Psoas muscle (tissue), 8 donors: ENCODE results near the gene ST3GAL2. TPM values are rescaled to one million over a fixed set of nuclear protein-coding genes. Genes with fewer than 3 reads are reported as not detected.

Experiments
- ATAC-seq, 4 donors: fragments of 200-7000 bp; cut with Tn5 transposase; one replicate each; pipeline ENCODE4 v1.9.1; 2020; ENCODE audit warnings: moderate library complexity in 3 of 4, mild to moderate bottlenecking in 2 of 4
- DNase-seq, 2 donors: peaks; one replicate each; pipeline ENCODE4 v3.0.0-alpha.2; 2020
- H3K27ac ChIP-seq: fragments of 200-600 bp; one replicate; pipeline ENCODE4 v1.8.0; 2022
- H3K27me3 ChIP-seq, 3 donors: fragments of 200-600 bp in 1 of 3; one replicate each; pipeline versions ENCODE4 v1.6.1 to v1.8.0; 2013 to 2022; ENCODE audit warnings: low read length in 2 of 3, mild to moderate bottlenecking in 2 of 3, moderate library complexity in 1 of 3; ENCODE audit not compliant: insufficient read depth in 3 of 3
- H3K36me3 ChIP-seq, 2 donors: fragments of 200-600 bp in 1 of 2; one replicate each; pipeline versions ENCODE4 v1.6.1 to v1.8.0; 2013 to 2022; ENCODE audit warnings: low read depth in 1 of 2, mild to moderate bottlenecking in 1 of 2, moderate library complexity in 1 of 2; ENCODE audit not compliant: insufficient read depth in 1 of 2
- H3K4me1 ChIP-seq: fragments of 200-600 bp; one replicate; pipeline ENCODE4 v1.8.0; 2022
- H3K4me3 ChIP-seq: fragments of 200-600 bp; one replicate; pipeline ENCODE4 v1.8.0; 2022; ENCODE audit warnings: mild to moderate bottlenecking
- H3K9me3 ChIP-seq: fragments of 200-600 bp; one replicate; pipeline ENCODE4 v1.8.0; 2022
- CTCF ChIP-seq: fragments of 200-600 bp; IDR thresholded peaks from one replicate; pipeline ENCODE4 v1.8.0; 2022; ENCODE audit warnings: antibody characterized with exemption
- WGBS, 3 donors: extraction: QIAGEN DNeasy Blood & Tissue Kit; methylation state at CpG; one replicate each; pipeline versions ENCODE4 v1.1.6 to v1.1.7; 2013; 5-methylcytosine and 5-hydroxymethylcytosine counted together
- intact Hi-C, 2 donors: fragments of 100-400 bp; cut with DNase I; formaldehyde crosslinking; loops; one replicate each; pipeline versions ENCODE4 v1.11.0 to v1.14.2; 2022
- long read RNA-seq, 2 donors: library from polyadenylated mRNA; unstranded; transcript quantifications; one replicate each; pipeline ENCODE4 v2.0.0, GENCODE V29; 2021
- polyA plus RNA-seq, 3 donors: library from polyadenylated mRNA; stranded (reverse); fragments of 200-250 nt; gene quantifications; one replicate each; pipeline ENCODE4 v1.2.3, GENCODE V29; 2013
- total RNA-seq, 4 donors: library from RNA; stranded (reverse); fragmentation: NEBNext Ultra II Directional in 2 of 4; extraction: Animal tissue kit (Norgen Biotek cat#: 25700) in 2 of 4; gene quantifications; one replicate each; pipeline versions ENCODE4 v1.2.1 to v1.2.4, GENCODE V29; 2021 to 2023
- donor health status: healthy with polysubstance abuse.
- donor health status: DM: no; HTN: no; CAD: no; lungs with moderate emphysema.
- donor health status: Bipolar disorder and iron deficiency.
- donor health status: healthy.
- donor health status: DM: yes; HTN: yes; CAD: no.
- donor health status: DM: no; HTN: no; CAD: no.
- donor health status: DM: no; HTN: no; CAD: no.
- donor health status: DM: yes; HTN: yes; CAD: no.

ST3GAL2 gene, protein sequence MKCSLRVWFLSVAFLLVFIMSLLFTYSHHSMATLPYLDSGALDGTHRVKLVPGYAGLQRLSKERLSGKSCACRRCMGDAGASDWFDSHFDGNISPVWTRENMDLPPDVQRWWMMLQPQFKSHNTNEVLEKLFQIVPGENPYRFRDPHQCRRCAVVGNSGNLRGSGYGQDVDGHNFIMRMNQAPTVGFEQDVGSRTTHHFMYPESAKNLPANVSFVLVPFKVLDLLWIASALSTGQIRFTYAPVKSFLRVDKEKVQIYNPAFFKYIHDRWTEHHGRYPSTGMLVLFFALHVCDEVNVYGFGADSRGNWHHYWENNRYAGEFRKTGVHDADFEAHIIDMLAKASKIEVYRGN
- 10 to 100 TPM; 16.8 to 33.0 (median 22.6) TPM for total RNA-seq
- polyA plus RNA-seq = 10 to 100 TPM in 1 of 3 donors, 1 to 10 TPM in 2; 7.0 to 19.8 (median 8.9) TPM
- long read RNA-seq, donor 1, full-length matches to known transcripts = 8 of 16 reads
- long read RNA-seq, donor 1, partial matches to known transcripts = 0 of 16 reads
- long read RNA-seq, donor 1, other reads (novel, unspliced or antisense) = 8 of 16 reads
- long read RNA-seq, donor 2, full-length matches to known transcripts = 24 of 60 reads
- long read RNA-seq, donor 2, partial matches to known transcripts = 2 of 60 reads
- long read RNA-seq, donor 2, other reads (novel, unspliced or antisense) = 34 of 60 reads

GRCh38 chr16:70438969-70439862 lies at the start of gene ST3GAL2:
Gene ST3GAL2, minus strand, starts transcription at chr16:70439100. Its CDS starts 40,570 bp downstream, at chr16:70398530.
- intact Hi-C loops = loop anchor here in 1 of 2 donors (2.0 to 5.0 kb wide), 2 partner anchors 16 to 57 kb away; partner anchors contain the start of gene FCSK
- peaks cover 37% of the 10 kb centered on the region for H3K4me1 ChIP-seq
- H3K27me3 ChIP-seq = no peaks in the 10 kb centered on the region
- H3K27ac ChIP-seq = peak within 1 kb of the TSS; percentile 77
- ATAC-seq (peak; percentile 97 to 98 (median 98)), DNase-seq (peak; percentile 95 to 98)
- peak within 1 kb of the TSS; percentile 91 for H3K4me3 ChIP-seq
- WGBS, 3 donors = 1 to 3% (median 1%) methylated on average over 38 to 84 of the region's 86 CpGs
- no peak for TF ChIP-seq CTCF
- H3K9me3 ChIP-seq = no peaks in the 10 kb centered on the region
- no peaks in the 10 kb centered on the region for H3K36me3 ChIP-seq

GRCh38 chr16:70484867-70485266 lies 46.0 kb upstream of the ST3GAL2 start:
- ATAC-seq (no peak), DNase-seq (no peak)
- 90 to 98% (median 94%) methylated on average over 2 of the region's 2 CpGs for WGBS, 3 donors
- peaks cover 2 to 92% of the 10 kb centered on the region in 2 donors for H3K36me3 ChIP-seq
- TF ChIP-seq CTCF = no peak
- H3K27ac ChIP-seq = no peak overlapping the region
- no peaks in the 10 kb centered on the region for H3K9me3 ChIP-seq
- H3K27me3 ChIP-seq = no peaks in the 10 kb centered on the region
- intact Hi-C loops = no loop called here
- no peak overlapping the region for H3K4me3 ChIP-seq
- H3K4me1 ChIP-seq = peaks cover 8% of the 10 kb centered on the region

DNA sequence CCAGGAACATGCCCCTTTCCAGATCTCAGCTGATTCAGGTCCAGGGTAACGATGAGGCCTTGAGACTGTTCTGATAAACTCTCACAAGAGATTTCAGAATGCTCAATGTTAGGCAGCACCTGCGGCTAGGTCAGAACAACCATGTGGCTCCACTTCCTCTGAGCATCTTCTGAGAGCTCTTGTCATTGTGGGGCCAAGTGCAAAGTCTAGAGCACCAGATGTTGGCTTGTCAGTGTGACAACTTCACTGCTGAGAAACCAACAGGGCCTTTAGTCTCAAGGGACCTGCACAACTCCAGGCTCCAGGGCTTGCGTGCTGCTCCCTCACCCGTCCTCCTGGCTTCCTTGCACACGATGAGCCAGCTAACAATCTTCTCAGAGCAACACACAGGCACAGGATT lies 44.5 kb upstream of the ST3GAL2 start:
- H3K4me1 ChIP-seq = peaks cover 5% of the 10 kb centered on the region
- ATAC-seq = no peak
- no peak overlapping the region for H3K27ac ChIP-seq
- no peak for DNase-seq
- WGBS, 3 donors = 83 to 93% (median 85%) methylated on average over 5 of the region's 5 CpGs
- peaks cover 2 to 93% of the 10 kb centered on the region in 2 donors for H3K36me3 ChIP-seq
- H3K9me3 ChIP-seq = no peaks in the 10 kb centered on the region
- no peak for TF ChIP-seq CTCF
- intact Hi-C loops = no loop called here
- H3K4me3 ChIP-seq = no peak overlapping the region
- no peaks in the 10 kb centered on the region for H3K27me3 ChIP-seq

GRCh38 chr16:70482624-70483023 lies 43.7 kb upstream of the ST3GAL2 start:
- Histone ChIP-seq H3K9me3 (no peaks in the 10 kb centered on the region), H3K27me3 (no peaks in the 10 kb centered on the region), H3K27ac (no peak overlapping the region), H3K4me3 (no peak overlapping the region), H3K36me3 (peaks cover 2 to 93% of the 10 kb centered on the region in 2 donors), H3K4me1 (peaks cover 4% of the 10 kb centered on the region)
- WGBS, 3 donors = 81 to 95% (median 81%) methylated on average over 5 of the region's 5 CpGs
- DNase-seq (no peak), ATAC-seq (no peak)
- intact Hi-C loops = no loop called here
- TF ChIP-seq CTCF = no peak
